Iris pigment epithelial cell (primary cell): ENCODE results near the gene ERV3-1.
"Not testable (repeated sequence)": the region's sequence is repeated elsewhere in the genome, so short reads cannot be mapped to it uniquely, and the experiment has no call there.

Source experiments
- DNase-seq: peaks from one replicate; pipeline ENCODE4 v3.0.0-alpha.2; 2011; ENCODE audit warnings: low read depth

ERV3-1 gene, protein sequence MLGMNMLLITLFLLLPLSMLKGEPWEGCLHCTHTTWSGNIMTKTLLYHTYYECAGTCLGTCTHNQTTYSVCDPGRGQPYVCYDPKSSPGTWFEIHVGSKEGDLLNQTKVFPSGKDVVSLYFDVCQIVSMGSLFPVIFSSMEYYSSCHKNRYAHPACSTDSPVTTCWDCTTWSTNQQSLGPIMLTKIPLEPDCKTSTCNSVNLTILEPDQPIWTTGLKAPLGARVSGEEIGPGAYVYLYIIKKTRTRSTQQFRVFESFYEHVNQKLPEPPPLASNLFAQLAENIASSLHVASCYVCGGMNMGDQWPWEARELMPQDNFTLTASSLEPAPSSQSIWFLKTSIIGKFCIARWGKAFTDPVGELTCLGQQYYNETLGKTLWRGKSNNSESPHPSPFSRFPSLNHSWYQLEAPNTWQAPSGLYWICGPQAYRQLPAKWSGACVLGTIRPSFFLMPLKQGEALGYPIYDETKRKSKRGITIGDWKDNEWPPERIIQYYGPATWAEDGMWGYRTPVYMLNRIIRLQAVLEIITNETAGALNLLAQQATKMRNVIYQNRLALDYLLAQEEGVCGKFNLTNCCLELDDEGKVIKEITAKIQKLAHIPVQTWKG

DNA sequence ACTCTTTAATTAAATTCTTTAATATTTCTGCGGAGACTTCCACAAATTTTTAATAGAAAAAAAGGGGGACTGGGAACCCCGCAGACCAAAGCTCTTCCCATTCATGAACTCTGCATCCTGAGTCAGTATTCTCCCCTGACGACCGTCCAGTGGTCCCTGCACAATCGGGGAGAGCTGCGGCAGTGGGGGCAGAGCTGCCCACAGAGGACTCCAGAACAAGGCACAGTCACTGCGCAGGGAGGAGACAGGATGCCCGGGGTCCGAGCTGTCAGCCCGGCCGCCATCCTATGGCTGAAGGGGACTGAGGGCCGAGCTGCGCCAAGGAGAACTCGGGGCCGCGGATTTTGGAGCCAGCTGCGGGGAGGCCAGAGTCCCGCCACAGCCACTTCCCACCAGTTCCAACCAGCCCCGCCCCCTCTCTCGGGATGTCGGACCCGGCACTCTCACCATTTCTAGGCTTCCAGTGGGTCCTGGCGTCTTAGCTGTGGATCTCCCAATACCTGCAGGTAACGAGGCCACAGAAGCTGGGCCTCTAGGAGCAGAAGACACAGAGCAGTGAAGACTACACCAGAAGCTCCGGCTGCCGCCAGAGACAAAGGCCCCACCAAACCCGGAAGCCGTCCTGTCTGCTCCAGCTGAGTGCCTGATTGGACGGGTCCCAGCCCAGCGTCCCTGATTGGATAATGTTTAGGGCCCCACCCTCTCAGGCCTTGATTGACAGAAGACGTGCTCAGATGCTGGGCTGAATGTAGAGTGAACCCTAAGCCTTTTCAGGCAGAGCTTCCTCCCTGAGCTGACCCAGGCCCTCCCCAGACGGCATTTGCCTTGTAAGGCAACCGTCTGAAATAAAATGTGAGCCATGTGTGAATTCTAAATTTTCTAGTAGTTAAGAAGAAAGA, at the start of gene ERV3-1:
ERV3-1 (minus strand) TSS at position 594 of the 899 bp plus-strand sequence. CDS start 13,661 bp downstream, outside the sequence.
- DNase-seq: peak; percentile 96

DNA sequence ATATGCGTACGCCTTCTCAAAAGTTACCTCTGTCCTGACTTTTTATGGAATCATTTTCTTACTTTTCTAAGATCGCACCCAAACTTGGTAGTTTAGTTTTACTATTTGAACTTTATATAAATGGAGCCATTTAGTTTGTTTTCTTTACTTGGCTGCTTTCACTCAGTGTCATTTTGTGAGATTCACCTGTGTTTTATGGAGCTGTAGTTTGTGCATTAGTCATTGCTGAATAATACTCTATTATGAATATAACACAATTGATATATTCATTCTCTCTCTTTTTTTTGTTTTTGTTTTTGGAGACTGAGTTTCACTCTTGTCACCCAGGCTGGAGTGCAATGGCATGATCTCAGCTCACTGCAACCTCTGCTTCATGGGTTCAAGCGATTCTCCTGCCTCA, 49.3 kb upstream of the ERV3-1 start:
- DNase-seq: not testable (repeated sequence)

DNA sequence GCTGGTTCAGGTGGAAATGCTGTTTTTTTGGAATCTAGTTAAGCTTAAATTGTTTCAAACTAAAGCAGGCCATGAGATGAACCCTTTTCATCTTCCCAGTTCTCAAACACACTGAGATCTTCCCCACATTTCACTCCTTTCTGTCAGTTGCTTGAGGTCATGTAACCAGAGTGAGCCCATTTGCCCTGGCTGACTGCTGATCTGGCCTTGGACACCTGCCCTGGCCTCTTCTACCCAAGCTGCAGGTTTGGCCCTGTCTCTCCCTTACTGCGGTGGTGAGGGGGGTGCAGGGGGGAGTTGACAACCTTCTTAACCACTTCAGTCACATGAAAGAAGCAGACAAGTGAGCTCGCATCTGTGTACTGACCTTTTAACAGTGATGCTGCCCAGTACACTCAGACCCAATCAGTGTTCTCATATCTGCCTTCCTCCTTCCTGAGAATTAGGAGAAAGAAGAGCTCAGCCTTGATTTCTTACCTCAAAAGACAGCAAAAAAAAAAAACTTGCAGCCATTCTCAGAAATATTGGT, 48.0 kb upstream of the ERV3-1 start:
- not testable (repeated sequence) for DNase-seq

GRCh38 chr7:65051654-65052053, 45.2 kb upstream of the ERV3-1 start:
- DNase-seq: not testable (repeated sequence)

DNA sequence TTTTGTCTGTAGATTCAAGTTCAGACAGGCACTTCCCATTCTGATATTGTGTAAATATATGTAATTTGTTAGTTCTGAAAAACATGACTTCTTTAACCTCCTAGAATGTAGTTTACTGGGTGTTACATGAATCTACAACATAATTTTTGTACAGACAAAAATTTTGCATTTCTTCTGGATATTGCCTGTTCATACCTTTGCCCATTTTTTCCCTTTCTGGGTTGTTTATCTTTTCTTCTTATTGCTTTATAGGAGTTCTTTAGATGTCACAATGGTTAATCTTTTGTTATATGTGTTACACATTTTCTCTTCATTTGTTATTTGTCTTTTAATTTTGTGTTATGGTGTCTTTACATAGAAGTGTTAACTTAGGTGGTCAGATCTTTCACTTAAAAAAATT, 44.7 kb upstream of the ERV3-1 start:
- not testable (repeated sequence) for DNase-seq

- not testable (repeated sequence) for DNase-seq
Observed at GRCh38 chr7:65046329-65046728, 39.8 kb upstream of the ERV3-1 start.

DNA sequence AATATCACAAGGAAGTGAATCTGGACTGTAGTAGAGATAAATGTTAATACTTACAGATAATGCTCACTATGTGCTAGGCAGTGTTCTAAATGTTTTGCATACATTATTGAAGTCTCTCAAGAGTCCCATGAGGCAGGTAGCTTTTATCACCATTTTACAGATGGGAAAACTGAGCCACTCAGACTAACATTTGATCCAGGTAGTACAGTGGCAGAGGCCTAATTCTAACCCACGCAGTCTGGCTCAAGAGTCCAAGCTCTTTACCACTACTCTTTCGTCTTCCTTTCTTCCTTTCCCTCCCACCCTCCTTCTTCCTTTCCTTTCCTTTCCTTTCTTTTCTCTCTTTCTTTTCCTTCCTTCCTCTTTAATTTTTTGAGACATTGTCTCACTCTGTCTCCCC, 39.1 kb upstream of the ERV3-1 start:
- not testable (repeated sequence) for DNase-seq

DNA sequence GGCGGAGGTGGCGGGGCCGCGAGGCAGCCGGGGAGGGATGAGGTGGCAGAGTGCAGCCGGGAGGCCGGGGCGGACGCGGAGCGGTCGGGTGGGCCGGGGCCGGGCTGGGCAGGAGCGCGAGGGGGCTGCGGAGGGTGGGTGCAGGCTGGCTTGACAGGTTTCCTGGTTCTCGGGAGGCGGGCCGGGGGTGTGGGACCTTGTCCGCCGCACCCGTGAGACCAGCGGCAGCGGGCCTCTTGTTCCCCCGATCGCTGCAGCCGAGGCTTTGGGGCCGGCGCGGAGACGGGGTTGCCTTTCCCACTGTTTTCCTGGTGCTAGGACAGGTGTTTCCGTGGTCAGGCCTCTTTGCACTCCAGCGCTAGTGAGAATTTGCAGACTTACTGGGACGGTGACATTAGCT, 32.3 kb upstream of the ERV3-1 start:
- peak; percentile 27 for DNase-seq

GRCh38 chr7:65037740-65038688, 31.5 kb upstream of the ERV3-1 start:
- peak; percentile 94 for DNase-seq

DNA sequence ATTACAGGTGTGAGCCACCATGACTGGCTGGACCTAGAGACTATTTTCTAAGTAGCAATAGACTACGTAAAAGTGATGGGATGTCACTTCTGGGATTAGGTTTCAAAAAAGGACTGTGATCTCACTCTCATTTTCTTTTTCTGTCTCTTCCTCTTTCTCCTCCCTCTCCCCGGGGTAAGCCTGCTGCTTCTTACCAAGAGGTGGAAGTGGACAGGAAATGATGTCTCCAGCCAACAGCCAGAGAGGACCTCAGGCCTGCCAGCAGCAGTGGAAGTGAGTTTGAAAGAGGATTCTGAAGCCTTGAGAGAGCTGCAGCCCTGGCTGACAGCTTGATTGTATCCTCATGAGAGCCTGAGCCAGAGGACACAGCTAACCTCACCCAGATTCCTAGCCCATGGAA, 30.0 kb upstream of the ERV3-1 start:
- DNase-seq: peak; percentile 15

DNA sequence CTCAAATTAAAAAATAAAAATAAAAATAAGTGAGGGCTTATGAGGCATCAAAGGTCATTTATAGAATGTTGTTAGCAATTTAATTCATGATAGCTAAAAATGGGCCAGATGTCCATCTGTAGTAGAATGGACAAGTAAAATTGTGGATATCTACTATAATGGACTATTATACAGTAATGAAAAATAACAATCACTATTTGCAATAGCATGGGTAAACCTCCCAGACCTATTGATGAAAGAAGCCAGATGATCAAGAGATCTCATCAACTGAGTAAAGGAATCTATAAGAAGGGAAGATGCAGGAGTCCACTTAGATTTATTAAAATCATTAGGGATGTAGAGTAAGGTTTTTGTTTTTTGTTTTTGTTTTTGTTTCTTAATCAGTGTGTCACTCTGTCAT, 29.0 kb upstream of the ERV3-1 start:
- not testable (repeated sequence) for DNase-seq

DNA sequence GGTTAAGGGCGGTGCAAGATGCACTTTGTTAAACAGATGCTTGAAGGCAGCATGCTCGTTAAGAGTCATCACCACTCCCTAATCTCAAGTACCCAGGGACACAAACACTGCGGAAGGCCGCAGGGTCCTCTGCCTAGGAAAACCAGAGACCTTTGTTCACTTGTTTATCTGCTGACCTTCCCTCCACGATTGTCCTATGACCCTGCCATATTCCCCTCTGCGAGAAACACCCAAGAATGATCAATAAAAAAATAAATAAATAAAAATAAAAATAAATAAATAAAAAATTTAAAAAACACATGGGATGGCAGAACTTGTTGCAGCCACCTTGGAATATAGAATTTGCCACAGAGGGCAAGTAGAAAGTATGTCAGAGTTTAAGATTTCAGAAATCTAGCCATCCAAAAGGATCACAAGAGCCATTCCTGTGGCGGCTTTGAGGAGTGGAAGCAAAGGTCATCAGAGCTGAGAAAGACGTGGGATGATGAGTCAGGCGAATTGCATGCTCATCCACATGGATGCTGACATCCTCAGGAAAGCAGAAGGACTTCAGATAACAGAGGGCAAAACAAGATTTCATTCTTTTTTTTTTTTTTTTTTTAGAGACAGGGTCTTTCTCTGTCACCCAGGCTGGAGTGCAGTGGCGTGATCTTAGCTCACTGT, 27.8 kb upstream of the ERV3-1 start:
- peak; percentile 63 for DNase-seq

DNA sequence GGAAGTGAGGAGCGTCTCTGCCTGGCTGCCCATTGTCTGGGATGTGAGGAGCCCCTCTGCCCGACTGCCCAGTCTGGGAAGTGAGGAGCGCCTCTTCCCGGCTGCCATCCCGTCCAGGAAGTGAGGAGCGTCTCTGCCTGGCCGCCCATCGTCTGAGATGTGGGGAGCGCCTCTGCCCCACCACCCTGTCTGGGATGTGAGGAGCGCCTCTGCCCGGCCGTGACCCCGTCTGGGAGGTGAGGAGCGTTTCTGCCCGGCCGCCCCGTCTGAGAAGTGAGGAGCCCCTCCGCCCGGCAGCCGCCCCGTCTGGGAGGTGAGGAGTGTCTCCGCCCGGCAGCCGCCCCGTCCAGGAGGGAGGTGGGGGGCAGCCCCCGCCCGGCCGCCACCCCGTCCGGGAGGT, 26.9 kb upstream of the ERV3-1 start:
- DNase-seq: not testable (repeated sequence)

DNA sequence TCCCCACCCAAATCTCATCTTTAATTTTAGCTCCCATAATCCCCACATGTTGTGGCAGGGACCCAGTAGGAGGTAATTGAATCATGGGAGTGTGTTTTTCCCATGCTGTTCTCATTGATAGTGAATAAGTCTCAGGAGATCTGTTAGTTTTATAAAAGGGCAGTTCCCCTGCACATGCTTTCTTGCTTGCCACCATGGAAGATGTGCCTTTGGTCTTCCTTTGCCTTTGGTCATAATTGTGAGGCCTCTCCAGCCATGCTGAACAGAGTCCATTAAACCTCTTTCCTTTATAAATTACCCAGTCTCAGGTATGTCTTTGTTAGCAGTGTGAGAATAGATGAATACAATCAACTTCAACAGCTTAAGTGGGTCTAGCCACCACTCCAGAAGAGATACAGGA, 18.5 kb upstream of the ERV3-1 start:
- not testable (repeated sequence) for DNase-seq

- DNase-seq: not testable (repeated sequence)
Observed at GRCh38 chr7:65020978-65021377, 14.5 kb upstream of the ERV3-1 start.

DNA sequence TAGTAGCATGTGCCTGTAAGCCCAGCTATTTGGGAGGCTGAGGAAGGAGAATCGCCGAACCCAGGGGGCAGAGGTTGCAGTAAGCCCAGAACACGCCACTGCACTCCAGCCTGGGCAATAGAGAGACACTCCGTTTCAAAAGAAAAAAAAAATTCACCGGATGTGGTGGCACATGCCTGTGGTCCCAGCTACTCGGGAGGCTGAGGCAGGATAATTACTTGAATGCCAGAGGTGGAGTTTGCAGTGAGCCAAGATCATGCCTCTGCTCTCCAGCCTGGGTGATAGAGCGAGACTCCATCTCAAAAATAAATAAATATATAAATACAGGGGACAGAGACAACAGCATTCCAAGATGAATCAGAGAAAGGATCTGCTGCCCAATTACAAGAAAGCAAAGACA, 3.4 kb upstream of the ERV3-1 start:
- DNase-seq: not testable (repeated sequence)

DNA sequence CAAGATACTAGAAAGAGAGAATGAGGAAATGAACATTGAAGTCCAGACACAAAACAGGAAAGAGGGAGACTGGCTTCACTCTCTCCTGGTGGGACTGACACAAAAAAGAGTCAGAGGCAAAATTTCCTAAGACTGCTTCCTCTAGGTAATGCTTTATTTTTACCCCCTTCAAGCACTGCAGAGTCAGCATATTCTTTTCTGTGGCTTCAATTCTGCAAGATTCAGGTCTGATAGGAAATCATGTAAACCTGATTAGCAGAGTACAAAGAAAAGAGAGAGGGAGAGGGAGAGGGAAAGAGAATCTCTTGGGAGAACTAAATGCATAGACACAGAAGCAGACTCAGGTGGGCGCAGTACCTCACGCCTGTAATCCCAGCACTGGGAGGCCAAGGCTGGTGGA, 2.9 kb upstream of the ERV3-1 start:
- DNase-seq: not testable (repeated sequence)

DNA sequence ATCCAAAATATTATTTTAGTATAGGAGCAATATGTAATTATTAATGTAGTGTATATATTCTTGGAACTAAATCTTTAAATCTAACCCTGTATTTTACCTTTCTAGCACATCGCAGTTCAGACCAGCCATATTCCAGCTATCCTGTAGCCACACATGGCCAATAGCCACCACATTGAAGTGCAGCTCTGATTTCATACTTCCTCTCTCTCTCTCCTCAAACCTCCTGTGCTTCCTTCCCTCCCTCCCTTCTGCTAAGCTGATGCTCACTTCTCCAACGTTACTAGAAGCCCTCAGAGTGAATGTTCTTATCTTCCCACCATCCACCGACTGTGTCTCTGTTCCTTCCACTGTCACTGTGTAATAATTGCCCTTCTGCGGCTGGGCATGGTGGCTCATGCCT, 549 bp upstream of the ERV3-1 start:
- not testable (repeated sequence) for DNase-seq

DNA sequence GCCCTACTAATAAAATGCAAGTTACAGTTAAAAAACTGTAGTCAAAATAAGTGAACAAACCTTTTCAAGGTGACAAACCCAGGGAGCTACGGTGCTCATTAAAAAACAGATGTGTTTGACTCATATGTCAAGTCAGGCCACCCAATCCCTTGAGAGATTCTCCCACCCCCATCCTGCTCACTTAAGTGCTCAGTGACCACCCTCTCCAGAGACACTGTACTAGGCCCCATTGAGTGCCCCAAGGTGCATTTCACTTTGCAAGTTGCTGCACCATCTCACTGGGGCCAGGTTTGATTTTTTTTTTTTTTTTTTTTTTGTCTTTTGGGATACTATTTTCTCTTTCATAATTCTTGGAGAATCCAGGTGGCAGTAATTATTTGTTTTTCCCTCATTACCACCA, 1.9 kb downstream of the ERV3-1 start:
- DNase-seq: no peak

DNA sequence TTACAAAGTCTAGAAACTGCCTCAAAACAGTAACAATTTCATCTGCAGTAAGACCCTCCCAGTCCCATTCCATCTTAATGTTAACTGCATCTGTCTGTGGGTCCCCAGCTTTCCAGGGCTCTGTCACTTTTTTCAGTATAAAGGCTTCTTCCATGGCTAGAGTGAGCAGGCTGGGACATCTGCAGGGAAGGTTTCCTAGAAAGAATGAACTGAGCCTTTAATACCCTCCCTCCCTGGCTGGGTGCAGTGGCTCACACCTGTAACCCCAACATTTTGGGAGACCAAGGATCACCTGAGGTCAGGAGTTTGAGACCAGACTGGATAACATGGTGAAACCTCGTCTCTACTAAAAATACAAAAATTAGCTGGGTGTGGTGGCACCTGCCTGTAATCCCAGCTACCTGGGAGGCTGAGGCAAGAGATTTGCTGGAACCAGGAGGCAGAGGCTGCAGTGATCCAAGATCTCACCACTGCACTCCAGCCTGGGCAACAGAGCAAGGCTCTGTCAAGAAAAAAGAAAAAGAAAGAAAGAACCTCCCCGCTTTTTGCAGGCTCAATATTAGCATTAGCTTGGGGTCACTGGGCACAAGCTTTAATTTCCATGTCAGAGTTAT, 3.4 kb downstream of the ERV3-1 start:
- DNase-seq: no peak
